Measurements from ENCODE around the gene POLR2H. TPM values are rescaled to one million over a fixed set of nuclear protein-coding genes. Genes with fewer than 3 reads are reported as not detected.

POLR2H gene
- polyA plus RNA-seq, 1 experiment = 72.0 TPM

DNA sequence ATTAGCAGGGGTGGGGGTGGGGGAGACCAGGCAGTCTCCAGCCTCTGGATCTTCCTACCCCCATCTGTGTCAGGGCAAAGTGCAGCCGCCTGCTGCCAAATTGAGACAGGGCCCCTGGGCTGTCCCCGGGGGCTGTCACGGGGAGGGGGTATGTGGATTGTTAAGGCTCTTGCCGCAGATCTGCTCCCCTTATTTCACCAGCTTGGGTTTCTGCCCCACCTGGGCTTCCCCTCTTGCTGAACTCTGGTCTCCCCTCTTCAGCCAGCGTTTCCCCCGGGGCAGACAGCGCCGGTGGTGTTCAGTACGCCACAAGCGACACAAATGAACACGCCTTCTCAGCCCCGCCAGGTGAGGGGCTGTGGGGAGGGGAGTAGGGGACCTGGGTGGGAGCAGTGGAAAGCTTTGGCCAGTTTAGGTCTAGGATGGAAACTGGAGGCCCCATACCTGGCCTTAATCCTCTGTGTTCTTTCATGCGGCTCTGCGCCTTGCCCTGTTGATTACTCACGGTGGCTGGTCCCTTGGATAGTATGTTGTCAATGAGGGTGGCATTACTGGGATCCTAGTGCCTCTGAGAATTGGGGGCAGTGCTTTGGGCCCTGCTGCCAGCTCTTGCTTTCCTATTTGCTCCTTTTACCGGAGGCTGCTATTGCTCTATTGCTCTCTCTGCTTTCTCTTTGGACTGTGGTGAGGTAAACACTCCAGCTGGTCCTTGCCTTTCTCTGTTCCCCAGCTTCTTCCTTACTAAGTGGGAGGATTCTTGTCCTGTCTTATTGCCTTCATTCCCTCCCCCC lies 45.4 kb upstream of the POLR2H start:
- ChIA-PET CTCF (interaction anchor here (0.8 to 1.7 kb wide), 4 partner anchors 16 to 52 kb away, joined by 3 read pairs; no protein-coding TSS in a partner anchor), POLR2A (interaction anchor here (0.5 kb wide), 1 partner anchor 21 kb away, joined by 3 read pairs; the partner anchor contains the start of gene FAM131A)
- DNase-seq (ENCODE audit: low read depth) = no peak
- peak overlapping the region; percentile 94 for H3K4me3 ChIP-seq (ENCODE audit: low read depth, low read length)
- no peaks in the 10 kb centered on the region for H3K27me3 ChIP-seq (ENCODE audit: control insufficient read depth, insufficient read depth, low read length)
- TF ChIP-seq, protein P1, sequence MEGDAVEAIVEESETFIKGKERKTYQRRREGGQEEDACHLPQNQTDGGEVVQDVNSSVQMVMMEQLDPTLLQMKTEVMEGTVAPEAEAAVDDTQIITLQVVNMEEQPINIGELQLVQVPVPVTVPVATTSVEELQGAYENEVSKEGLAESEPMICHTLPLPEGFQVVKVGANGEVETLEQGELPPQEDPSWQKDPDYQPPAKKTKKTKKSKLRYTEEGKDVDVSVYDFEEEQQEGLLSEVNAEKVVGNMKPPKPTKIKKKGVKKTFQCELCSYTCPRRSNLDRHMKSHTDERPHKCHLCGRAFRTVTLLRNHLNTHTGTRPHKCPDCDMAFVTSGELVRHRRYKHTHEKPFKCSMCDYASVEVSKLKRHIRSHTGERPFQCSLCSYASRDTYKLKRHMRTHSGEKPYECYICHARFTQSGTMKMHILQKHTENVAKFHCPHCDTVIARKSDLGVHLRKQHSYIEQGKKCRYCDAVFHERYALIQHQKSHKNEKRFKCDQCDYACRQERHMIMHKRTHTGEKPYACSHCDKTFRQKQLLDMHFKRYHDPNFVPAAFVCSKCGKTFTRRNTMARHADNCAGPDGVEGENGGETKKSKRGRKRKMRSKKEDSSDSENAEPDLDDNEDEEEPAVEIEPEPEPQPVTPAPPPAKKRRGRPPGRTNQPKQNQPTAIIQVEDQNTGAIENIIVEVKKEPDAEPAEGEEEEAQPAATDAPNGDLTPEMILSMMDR (IDR thresholded peaks at IDR 0.05; ENCODE audit: insufficient read depth, low read depth, low read length) = no peak
- H3K36me3 ChIP-seq (ENCODE audit: control insufficient read depth, insufficient read depth, low read length) = peaks cover 16% of the 10 kb centered on the region

DNA sequence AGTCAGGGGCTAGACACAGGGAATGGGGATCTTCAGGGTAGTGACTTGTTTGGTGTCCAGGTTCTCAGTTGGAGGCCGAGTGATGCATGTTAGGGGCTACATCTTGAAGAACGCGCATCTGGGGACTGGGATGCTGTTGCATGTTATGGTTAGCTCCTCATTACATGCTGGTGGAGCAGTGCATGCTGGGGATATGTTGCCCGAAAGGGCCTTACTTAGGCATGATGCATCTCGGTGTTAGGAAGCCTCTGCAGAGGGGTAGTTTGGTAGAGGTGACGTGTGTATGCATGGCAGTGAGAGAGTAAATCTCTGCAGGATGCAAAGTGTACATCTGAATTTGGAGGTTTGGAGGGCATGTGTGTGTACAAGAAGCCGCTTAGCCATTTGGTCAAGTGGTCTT lies 44.7 kb upstream of the POLR2H start:
- POLR2A ChIA-PET = no interaction called here

DNA sequence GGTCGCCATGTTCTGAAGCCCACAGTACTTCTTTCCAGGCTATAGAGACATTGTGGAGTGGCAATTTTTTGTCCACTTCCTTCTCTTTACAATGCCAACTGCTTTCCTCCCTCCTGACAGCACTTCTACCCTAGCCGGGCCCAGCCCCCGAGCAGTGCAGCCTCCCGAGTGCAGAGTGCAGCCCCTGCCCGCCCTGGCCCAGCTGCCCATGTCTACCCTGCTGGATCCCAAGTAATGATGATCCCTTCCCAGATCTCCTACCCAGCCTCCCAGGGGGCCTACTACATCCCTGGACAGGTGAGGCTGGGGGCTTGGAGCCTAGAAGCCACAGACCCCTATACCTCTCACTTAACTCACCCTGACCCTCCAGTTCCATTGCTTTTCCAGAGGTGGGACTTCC lies 44.3 kb upstream of the POLR2H start:
- ChIA-PET POLR2A (no interaction called here), CTCF (interaction anchor here (0.7 kb wide), 1 partner anchor 9 kb away, joined by 3 read pairs; no protein-coding TSS in a partner anchor)
- peaks cover 26% of the 10 kb centered on the region for H3K36me3 ChIP-seq (ENCODE audit: control insufficient read depth, insufficient read depth, low read length)
- no peaks in the 10 kb centered on the region for H3K27me3 ChIP-seq (ENCODE audit: control insufficient read depth, insufficient read depth, low read length)
- no peak for DNase-seq (ENCODE audit: low read depth)
- TF ChIP-seq, protein P1 (IDR thresholded peaks at IDR 0.05; ENCODE audit: insufficient read depth, low read depth, low read length) = no peak
- peak overlapping the region; percentile 94; the same call in 1 of the 2 replicates for H3K4me3 ChIP-seq (ENCODE audit: low read depth, low read length)

More for the DNA sequence above, 44.7 kb upstream of the POLR2H start:
- Histone ChIP-seq H3K4me3 (ENCODE audit: low read depth, low read length) (peak overlapping the region; percentile 94), H3K36me3 (ENCODE audit: control insufficient read depth, insufficient read depth, low read length) (peaks cover 23% of the 10 kb centered on the region), H3K27me3 (ENCODE audit: control insufficient read depth, insufficient read depth, low read length) (no peaks in the 10 kb centered on the region)
- TF ChIP-seq, protein P1 (IDR thresholded peaks at IDR 0.05; ENCODE audit: insufficient read depth, low read depth, low read length) = no peak
- DNase-seq (ENCODE audit: low read depth) = no peak
- CTCF ChIA-PET = interaction anchor here (0.7 to 0.8 kb wide), 2 partner anchors 9 to 23 kb away, joined by 3 read pairs; no protein-coding TSS in a partner anchor

DNA sequence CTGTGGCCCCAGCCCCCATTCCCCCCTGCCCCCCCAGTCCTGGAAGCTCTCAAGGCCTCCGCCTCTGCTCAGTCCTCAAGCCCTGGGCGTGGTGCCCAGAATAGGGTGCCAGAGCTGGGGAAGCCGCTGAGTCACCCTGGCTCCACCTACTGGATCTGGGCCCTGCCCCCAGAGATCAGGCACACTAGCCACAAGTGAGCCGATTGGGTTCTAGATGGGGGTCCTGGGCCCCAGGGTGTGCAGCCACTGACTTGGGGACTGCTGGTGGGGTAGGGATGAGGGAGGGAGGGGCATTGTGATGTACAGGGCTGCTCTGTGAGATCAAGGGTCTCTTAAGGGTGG lies 41.4 kb upstream of the POLR2H start:
- ChIA-PET POLR2A (no interaction called here), CTCF (interaction anchor here (0.6 to 1.7 kb wide), 2 partner anchors 9 to 14 kb away, joined by 3 to 5 read pairs; no protein-coding TSS in a partner anchor)
- DNase-seq (ENCODE audit: low read depth) = peak; percentile 78
- TF ChIP-seq, protein P1 (IDR thresholded peaks at IDR 0.05; ENCODE audit: insufficient read depth, low read depth, low read length) = no peak
- Histone ChIP-seq H3K36me3 (ENCODE audit: control insufficient read depth, insufficient read depth, low read length) (peaks cover 53% of the 10 kb centered on the region), H3K27me3 (ENCODE audit: control insufficient read depth, insufficient read depth, low read length) (no peaks in the 10 kb centered on the region), H3K4me3 (ENCODE audit: low read depth, low read length) (peak overlapping the region; percentile 18; the same call in 1 of the 2 replicates)

DNA sequence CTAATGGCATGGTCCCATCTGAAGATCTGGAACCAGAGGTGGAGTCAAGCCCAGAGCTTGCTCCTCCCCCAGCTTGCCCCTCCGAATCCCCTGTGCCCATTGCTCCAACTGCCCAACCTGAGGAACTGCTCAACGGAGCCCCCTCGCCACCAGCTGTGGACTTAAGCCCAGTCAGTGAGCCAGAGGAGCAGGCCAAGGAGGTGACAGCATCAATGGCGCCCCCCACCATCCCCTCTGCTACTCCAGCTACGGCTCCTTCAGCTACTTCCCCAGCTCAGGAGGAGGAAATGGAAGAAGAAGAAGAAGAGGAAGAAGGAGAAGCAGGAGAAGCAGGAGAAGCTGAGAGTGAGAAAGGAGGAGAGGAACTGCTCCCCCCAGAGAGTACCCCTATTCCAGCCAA lies 39.8 kb upstream of the POLR2H start:
- TF ChIP-seq, protein P1 (IDR thresholded peaks at IDR 0.05; ENCODE audit: insufficient read depth, low read depth, low read length) = no peak
- ChIA-PET CTCF (no interaction called here), POLR2A (no interaction called here)
- H3K4me3 ChIP-seq (ENCODE audit: low read depth, low read length) = no peak overlapping the region
- DNase-seq (ENCODE audit: low read depth) = no peak
- H3K27me3 ChIP-seq (ENCODE audit: control insufficient read depth, insufficient read depth, low read length) = no peaks in the 10 kb centered on the region
- H3K36me3 ChIP-seq (ENCODE audit: control insufficient read depth, insufficient read depth, low read length) = peaks cover 66% of the 10 kb centered on the region
